Measurements from ENCODE around the gene ZNRF4.
A peak's percentile ranks its signal among the peaks of the same experiment; 100 is the strongest.
"Not testable (repeated sequence)": the region's sequence is repeated elsewhere in the genome, so short reads cannot be mapped to it uniquely, and the experiment has no call there.

Gene ZNRF4

GRCh38 chr19:5477451-5478215, 22.4 kb downstream of the ZNRF4 start:
- no peak for DNase-seq

- DNase-seq = no peak
Observed at GRCh38 chr19:5478241-5478924, 23.2 kb downstream of the ZNRF4 start.

DNA sequence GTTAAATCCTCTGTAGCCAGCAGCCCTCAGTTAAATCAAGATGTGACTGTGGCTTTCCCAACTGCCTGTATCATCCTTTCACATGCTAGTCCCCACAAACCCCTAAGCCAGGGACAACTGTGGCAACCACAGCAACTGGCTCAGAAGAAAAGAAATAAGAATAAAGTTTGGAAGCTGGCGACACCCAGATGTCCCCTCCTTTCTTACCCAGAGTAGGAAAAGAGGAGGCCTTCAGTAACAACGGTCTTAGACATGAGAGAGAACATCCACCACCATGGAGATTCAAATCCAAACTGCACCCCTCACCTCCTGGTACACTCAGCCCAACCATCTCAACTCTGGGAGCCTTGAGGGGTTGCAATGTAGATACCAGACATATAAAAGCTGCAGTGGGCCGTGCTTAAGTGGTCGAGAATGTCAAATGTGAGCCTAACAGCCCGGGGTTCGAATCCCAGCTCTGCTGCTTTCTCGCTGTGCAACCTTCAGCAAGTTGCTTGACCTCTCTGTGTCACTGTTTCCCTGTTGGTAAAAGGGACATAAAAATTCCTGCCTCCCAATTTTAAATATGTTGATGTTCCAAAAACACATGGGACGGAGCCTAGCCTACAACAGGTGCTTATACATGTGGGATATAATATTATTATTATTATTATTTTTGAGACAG, 23.8 kb downstream of the ZNRF4 start:
- no peak for DNase-seq

DNA sequence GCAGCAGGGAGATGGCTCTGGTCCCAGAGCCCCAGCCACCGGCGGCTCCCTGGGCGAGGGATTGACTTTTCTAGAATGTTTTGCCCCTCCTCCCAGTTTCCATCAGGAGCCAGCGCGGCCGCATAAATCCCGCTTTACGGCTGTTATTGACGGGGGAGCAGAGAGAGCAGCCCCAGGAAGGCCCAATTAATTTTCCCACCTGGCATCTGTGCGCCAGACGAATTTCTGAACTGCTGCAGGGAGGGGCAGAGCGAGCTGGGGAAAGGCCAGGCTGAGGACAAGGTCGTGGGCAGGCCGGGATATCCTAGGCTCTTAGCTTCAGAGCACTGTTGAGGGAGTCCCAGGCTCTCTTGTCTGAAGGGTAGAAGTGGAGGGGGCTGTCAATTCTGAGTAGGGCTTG, 24.7 kb downstream of the ZNRF4 start:
- DNase-seq = no peak

GRCh38 chr19:5480427-5480836, 25.2 kb downstream of the ZNRF4 start:
- peak; percentile 28 to 44 for DNase-seq

DNA sequence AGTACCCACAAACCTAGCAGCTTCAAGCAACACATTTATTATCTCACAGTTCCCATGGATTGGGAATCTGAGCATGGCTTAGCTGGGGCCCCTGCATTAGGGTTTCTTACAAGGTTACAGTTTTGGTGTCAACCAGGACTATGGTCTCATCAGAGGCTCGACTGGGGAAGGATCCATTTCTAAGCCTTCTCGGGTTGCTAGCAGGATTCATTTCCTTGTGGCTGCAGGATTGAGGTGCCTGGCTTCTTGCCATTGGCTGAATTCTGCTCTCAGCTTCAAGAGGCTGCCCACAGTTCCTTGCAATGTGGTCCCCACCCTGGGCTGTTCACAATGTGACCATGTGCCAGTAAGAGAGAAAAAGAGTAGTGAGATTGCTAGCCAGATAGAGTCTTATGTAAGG, 26.7 kb downstream of the ZNRF4 start:
- no peak for DNase-seq

GRCh38 chr19:5484398-5485285, 29.4 kb downstream of the ZNRF4 start:
- DNase-seq = no peak

DNA sequence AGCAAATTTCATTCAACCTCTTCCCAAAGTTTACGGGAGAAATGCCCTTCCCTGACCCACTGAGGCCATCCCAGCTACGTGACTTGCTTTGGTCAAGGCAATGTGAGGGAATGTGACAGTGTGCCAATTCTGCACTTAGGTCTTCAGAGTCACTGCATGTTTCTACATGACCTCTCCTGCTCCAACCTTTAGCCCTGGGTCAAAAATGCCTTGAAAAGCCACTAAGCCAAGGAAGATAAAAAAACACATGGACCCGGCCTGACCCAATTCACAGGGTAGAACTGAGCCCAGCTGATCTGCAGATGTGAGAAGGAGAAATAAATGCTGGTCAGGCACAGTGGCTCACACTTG, 30.0 kb downstream of the ZNRF4 start:
- DNase-seq = no peak

GRCh38 chr19:5485658-5486057, 30.4 kb downstream of the ZNRF4 start:
- not testable (repeated sequence) for DNase-seq

DNA sequence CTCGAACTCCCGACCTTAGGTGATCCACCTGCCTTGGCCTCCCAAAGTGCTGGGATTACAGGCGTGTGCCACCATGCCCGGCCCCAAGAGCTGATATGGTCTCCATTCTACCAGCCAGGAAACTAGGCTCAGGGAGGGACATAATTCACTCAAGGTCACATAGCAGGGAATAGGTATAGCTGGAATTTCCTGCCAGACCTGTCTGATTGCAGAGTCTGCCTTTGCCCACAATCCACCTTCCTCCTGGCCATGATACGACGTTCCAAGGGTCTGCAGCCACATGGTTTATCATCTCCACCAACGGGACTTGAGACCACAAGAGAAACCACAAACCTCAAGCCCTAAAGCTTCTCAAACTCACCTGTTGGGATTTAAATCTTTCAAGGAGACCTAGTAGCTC, 32.0 kb downstream of the ZNRF4 start:
- no peak for DNase-seq

DNA sequence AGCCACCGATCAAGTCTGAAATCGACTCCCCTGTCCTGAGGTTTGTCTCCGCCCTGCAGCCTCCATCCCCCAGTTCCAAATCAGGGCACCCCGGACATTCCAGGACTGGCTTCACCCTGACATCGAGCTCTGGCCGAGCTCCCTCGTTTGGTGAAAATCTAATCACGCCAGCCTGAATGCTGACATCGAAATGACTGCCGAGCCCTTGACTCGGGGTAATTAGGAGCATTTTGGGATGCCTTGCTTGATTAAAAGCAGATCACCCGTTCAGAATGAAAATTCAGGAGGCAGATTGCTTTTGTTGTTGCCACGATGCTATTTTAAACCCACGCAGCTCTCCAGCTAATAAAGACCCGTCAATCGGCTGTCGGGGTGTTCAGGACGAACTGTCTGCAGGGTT, 34.3 kb downstream of the ZNRF4 start:
- DNase-seq = no peak

GRCh38 chr19:5491565-5491964, 36.3 kb downstream of the ZNRF4 start:
- no peak for DNase-seq

GRCh38 chr19:5492281-5492634, 37.0 kb downstream of the ZNRF4 start:
- DNase-seq = no peak

GRCh38 chr19:5492635-5493409, 37.6 kb downstream of the ZNRF4 start:
- DNase-seq = no peak

GRCh38 chr19:5494773-5495172, 39.6 kb downstream of the ZNRF4 start:
- DNase-seq = no peak

- no peak for DNase-seq
Observed at GRCh38 chr19:5495792-5496191, 40.6 kb downstream of the ZNRF4 start.

DNA sequence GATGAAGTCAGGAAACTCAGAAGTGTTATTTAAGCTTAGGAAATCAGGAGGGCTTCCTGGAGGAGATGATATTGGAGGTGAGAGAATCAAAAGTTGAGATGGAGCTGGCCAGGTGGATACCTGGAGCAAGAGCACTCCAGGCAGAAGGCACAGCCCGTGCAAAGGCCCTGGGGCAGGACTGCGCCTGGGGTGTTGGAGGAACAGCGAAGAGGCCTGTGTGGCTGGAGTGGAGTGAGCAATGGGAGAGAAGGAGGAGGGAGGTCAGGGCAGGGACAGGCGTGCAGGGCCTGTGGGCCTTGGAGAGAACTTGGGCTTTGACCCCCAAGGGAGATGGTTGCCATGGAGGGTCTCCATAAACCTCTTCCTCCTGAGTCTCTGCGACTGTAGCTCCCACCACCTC, 42.1 kb downstream of the ZNRF4 start:
- no peak for DNase-seq

GRCh38 chr19:5498830-5499550, 43.8 kb downstream of the ZNRF4 start:
- no peak for DNase-seq

- DNase-seq = no peak
Observed at GRCh38 chr19:5501907-5502306, 46.7 kb downstream of the ZNRF4 start.

DNA sequence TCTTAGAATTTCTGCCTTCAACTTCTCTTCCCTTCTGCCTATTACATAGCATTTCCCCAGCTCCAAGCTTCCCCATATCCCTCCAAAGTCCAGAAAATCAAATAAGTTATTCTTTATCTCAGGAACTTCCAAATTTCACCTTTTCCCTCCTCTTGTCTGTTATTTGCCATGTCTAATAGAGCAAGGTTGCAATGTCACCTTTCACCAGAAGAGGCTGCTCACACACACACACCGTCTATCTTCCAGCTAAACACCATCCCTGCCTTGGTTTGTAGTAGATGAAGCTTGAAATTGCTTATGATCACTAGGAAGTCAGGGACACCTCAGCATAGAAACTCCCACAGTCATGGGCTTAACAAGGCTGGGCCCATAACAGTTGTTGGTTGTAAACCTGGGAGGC, 48.4 kb downstream of the ZNRF4 start:
- DNase-seq = no peak

- no peak for DNase-seq
Observed at GRCh38 chr19:5504114-5504513, 48.9 kb downstream of the ZNRF4 start.

Data from stimulated activated CD4-positive, alpha-beta T cell treated with anti-CD3 and anti-CD28 coated beads, Interleukin-2, amount 100 ng/mL, for 48 hours (primary cell).